Measurements from ENCODE around the gene SH3BP4. TPM values are rescaled to one million over a fixed set of nuclear protein-coding genes. Genes with fewer than 3 reads are reported as not detected.
"Not testable (repeated sequence)": the region's sequence is repeated elsewhere in the genome, so short reads cannot be mapped to it uniquely, and the experiment has no call there.

Gene SH3BP4
- polyA plus RNA-seq, 1 donor, result 33.7 TPM

- no peak for DNase-seq
Observed at GRCh38 chr2:235010117-235010714, 58.4 kb downstream of the SH3BP4 start.

DNA sequence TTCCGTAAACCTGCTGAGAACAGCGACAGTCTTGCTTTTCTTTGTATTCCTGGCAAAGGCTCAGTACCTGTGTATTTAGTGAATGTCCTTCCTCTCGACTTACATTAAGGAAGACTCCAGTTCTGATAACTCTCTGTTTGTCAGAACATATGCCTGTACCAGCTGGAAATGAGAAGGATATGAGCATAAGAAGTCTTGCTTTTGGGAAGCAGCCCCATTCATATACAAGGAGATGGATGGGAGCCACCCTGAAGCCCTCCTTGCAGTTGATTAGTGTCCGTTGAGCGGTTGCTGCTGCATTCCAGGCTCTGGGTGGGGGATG, 59.8 kb downstream of the SH3BP4 start:
- no peak for DNase-seq

DNA sequence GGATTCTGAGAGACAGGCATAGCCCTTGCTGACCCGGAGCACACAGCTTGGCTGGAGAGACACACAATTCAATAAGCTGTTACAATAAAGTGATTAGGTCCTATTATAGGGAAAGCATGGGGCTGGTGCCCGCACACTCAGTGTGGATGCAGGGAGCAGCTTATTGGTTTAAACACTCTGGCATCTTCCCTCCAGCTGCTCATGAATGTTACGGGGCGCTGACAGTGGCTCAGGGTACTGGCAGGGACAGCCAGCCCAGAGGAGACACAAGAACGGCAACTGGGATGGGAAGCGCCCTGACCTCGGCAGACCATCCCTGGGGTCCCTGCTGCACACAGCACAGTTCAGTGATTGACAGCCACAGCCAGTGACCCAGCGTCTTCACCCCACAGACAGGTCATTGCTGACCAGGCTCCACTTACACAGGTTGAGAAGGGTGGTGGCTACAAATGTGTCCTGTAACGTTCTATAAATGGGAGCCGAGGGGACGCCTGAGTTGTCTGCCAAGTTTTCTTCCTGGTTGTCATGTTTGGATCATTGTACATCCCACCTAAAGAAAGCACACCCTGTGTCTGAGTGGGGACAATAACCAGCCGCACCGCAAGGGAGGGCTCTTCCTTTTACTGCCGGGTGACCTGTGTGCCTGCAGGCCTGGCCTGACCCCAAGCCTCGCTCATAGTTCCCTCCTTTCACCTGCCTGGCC, 60.3 kb downstream of the SH3BP4 start:
- DNase-seq, result no peak

GRCh38 chr2:235017441-235017840, 65.6 kb downstream of the SH3BP4 start:
- no peak for DNase-seq

- no peak for DNase-seq
Observed at GRCh38 chr2:235018838-235019237, 67.0 kb downstream of the SH3BP4 start.

- not testable (repeated sequence) for DNase-seq
Observed at GRCh38 chr2:235020141-235020540, 68.3 kb downstream of the SH3BP4 start.

DNA sequence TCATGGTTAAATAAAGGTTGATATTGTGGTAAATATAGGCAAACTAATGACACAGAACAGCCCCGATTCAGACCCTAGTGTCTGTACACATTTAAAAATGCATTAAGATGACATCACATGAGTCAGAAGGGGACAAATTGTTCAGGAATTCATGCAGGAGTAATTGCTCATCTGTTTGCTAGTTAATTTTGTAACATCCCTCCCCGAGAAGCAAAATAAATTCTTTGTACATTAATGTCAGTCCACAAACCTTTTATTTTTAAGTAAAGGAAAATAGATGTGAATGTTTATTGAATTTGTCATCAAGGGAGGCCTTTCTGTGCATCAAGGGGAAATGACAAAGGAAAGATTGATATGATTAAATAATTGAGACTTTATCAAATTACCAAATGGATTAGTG, 69.9 kb downstream of the SH3BP4 start:
- no peak for DNase-seq

DNA sequence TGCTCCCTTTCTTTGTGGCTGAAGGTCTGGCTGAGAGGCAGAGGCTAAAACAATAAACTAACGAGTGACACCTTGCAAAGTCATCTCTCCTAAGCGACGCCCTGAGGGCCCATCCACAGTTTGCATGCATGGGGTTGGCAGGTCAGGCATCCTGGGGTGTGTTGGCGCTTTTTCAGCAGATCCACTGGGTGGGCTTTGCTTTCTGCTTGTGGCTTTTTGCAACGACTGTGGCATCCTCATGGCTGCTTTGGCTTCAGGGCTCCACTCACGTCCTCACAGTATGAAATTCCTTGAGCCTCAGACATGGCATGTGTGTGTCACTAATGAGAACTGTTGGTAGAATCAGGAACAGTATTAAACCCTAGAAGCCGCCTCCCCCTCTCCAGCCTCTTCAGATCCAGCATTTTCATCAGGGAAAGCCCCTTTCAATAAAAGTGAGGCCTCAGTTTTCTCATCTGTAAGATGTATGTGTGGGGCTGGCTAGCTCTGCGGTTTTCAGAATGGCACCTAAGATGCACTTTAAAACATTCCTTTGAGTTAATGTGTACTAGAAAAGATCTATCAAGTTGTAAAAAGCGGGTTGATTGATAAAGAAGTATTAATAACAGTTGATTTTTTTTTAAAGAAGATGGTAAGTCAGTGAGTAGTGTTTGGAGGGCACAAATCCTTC, 72.5 kb downstream of the SH3BP4 start:
- DNase-seq, result no peak

DNA sequence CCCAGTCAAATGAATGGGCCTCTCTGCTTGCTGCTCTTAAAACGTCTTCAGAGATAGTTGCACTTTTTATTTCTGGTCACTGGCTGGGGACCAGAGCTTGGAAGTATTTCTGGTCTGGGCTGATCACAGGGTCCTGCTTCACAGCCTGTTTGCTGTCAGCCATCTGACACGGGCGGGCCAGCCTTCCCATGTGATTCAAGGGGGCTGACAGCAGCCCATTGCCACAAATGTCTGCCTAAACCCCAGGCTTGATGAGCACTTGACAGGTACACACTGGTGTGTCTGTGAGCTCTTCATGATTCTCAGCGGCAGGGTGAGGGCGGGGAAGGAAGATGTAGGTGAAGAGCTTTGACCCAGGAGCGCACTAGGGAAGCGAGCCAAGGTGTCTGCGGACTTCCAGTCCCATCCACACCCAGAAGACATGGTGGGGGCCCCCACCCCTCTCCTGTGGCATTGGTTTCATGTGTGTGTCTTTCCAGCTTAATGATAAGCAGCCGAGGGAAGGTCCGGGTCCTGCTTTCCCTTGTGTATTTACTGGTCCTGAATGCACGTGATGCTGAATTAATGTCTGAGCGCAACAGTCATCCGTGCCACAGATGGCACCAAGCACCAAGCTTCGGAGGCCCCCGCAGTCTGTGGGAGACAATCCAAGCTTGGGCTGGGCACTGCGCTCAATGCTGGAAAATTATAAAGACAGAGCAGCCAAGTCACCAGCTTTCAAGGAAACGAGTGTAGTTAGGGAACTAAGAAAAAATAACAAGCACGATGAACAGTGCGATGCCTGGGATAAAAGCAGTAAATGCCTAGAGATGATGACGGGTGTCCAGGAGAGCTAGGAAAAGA, 73.3 kb downstream of the SH3BP4 start:
- no peak for DNase-seq

DNA sequence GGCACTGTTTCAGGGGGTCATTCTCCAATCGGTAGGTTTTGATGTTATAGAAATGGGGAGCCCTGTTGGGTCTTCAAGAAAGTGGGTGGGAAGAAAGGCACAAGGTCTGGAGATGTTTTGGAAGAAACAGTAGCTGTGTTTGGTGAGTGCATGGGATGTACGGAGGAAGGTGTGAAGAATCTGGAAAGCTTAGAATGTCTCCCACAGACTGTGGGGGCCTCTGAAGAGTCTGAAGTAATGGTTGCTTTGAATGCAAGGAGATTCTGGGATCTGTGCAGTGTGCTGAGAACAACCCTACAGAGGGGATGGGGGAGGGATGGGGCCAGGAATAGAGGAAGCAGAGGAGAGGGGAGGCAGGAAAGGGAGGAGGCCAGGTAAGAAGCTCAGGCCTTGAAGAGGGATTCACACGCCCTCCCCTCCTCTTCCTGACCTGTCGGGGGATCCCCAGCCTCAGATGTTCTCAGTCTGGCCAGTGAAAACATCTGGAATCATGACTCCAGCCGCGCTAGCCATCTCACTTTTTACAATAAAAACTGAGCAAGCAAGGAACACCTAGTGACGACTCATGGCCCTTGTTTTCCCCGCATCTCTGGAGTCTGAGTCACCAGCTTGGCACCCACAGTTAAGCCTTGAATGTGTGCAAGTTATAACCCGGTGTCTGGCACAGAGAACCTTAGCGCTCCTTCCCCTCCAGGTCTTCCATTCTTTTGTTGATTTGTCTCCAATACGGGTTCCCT, 74.2 kb downstream of the SH3BP4 start:
- DNase-seq, result no peak

GRCh38 chr2:235026649-235027557, 75.1 kb downstream of the SH3BP4 start:
- DNase-seq, result no peak

DNA sequence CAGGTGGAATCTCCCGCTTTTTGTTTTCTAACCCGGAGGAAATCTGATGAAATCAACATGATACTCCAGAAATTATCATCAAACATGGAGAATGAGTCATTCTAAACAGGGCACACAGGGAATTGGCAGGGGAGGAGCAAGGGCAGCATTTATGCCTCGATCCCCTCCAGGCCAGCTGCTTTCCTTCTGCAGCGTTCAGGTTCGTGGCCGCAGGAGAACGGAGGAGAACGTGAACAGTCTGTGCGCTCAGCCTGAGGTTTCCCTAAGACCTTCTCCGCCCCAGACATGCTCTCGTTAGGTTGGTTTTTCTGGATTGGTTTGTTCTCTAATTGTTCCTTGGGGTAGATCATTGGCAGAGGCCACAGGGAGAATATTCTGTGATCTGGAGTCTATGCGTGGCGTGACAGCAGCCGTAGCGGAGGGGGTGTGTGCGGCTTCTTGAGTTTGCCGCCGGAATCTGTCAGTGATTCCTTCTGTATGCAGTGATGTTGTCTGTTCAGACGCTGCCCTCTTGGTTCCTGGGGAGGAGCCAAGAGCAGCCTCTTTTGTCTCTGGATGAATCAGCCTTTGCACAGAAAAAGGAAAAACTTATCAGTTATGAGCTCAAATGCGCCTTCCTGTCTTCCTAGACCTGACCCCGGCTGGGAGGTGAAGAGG, 75.9 kb downstream of the SH3BP4 start:
- DNase-seq, result no peak

GRCh38 chr2:235028646-235029045, 76.8 kb downstream of the SH3BP4 start:
- no peak for DNase-seq

- no peak for DNase-seq
Observed at GRCh38 chr2:235029054-235029453, 77.2 kb downstream of the SH3BP4 start.

DNA sequence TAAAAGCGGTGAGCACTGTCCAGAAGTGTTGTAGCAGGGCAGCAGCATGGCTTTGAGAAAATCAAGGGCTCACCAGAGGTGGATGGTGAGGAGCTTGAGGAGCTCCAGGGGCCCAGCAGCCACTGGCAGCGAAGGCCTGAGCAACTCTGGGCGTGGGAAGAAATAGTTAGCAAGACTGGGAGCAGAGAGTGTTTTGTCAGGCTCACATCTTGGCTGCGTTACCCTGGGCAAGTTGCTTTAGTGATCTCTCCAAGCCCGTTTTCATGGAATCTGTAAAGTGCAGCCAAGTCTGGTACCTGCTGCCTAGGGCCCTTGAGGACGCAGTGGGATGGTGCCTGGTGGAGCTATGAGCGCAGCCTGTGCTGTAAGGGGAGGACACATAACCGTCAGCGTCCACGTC, 78.3 kb downstream of the SH3BP4 start:
- DNase-seq, result no peak

DNA sequence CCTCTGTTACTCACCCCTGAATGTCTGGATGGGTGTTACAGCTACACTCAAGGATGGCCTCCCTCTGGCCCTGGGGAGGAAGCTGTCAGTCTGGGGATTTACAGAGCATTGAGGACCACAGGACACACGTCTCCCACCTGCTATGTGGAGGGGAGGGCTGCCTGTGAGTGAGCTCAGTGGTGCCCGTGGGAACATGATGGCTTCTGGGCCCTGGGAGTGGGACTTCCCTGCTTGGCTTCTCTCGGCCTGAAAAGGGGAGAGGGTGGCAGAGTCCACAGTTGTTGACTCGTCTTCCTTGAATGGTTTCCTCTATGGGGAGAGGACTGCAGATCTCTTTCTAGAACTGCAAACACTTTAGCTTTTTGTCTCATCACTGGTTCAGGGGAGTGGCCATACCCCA, 79.1 kb downstream of the SH3BP4 start:
- DNase-seq, result no peak

- no peak for DNase-seq
Observed at GRCh38 chr2:235031686-235032373, 80.0 kb downstream of the SH3BP4 start.

- DNase-seq, result no peak
Observed at GRCh38 chr2:235032466-235032865, 80.6 kb downstream of the SH3BP4 start.

GRCh38 chr2:235032949-235033348, 81.1 kb downstream of the SH3BP4 start:
- DNase-seq, result no peak

All from left kidney (tissue), 2 donors.